GM15510 (cell line): ENCODE results near the gene CRADD.

Source experiments
- POLR2A ChIP-seq: IDR thresholded peaks from 3 replicates; pipeline ENCODE4 v1.6.1; 2011; ENCODE audit warnings: borderline replicate concordance; ENCODE audit not compliant: insufficient read length; ENCODE audit errors: extremely low read depth

Gene CRADD

GRCh38 chr12:93902192-93902591, 225.0 kb downstream of the CRADD start:
- TF ChIP-seq POLR2A = no peak

- TF ChIP-seq POLR2A = no peak
Measured at GRCh38 chr12:93902736-93903562, 225.8 kb downstream of the CRADD start.

- TF ChIP-seq POLR2A = no peak
Measured at GRCh38 chr12:93904124-93904523, 226.9 kb downstream of the CRADD start.

GRCh38 chr12:93908264-93908663, 231.1 kb downstream of the CRADD start:
- no peak for TF ChIP-seq POLR2A

- no peak for TF ChIP-seq POLR2A
Measured at GRCh38 chr12:93908846-93909567, 231.8 kb downstream of the CRADD start.

GRCh38 chr12:93911396-93911795, 234.2 kb downstream of the CRADD start:
- TF ChIP-seq POLR2A = no peak

- TF ChIP-seq POLR2A = no peak
Measured at GRCh38 chr12:93912086-93912733, 235.0 kb downstream of the CRADD start.

GRCh38 chr12:93913845-93914244, 236.7 kb downstream of the CRADD start:
- TF ChIP-seq POLR2A = no peak

- TF ChIP-seq POLR2A = no peak
Measured at GRCh38 chr12:93914281-93914680, 237.1 kb downstream of the CRADD start.

GRCh38 chr12:93915411-93915810, 238.2 kb downstream of the CRADD start:
- TF ChIP-seq POLR2A = no peak

- no peak for TF ChIP-seq POLR2A
Measured at GRCh38 chr12:93916402-93916801, 239.2 kb downstream of the CRADD start.

- TF ChIP-seq POLR2A = no peak
Measured at GRCh38 chr12:93918262-93918661, 241.1 kb downstream of the CRADD start.

GRCh38 chr12:93918900-93919299, 241.7 kb downstream of the CRADD start:
- TF ChIP-seq POLR2A = no peak

GRCh38 chr12:93921521-93921920, 244.3 kb downstream of the CRADD start:
- no peak for TF ChIP-seq POLR2A

GRCh38 chr12:93922583-93923006, 245.4 kb downstream of the CRADD start:
- TF ChIP-seq POLR2A = no peak
